ENCODE results near the gene CLNK. TPM values are rescaled to one million over a fixed set of nuclear protein-coding genes. Genes with fewer than 3 reads are reported as not detected.

The CLNK gene
- total RNA-seq, 1 experiment from 2014 or later = not detected

DNA sequence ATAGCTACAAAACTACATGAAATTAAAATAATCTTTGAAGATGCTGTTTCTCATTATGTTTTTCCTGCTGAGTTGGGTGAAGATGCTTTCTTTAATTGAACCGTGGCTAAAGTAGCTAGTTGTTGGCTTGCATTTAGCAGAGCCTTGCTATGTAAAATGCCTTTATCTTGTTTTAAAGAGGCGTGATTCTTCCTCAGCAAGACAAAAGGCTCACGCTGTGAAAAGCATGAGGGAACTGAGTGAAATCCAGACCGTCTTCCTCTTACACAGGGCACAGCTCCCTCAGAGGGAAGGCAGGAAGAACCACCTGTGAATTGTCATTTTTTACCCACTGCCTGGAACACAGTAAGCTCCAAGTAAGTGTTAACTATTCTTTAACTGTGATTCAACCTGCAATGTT, 188.4 kb downstream of the CLNK start:
- Histone ChIP-seq H3K9ac (ENCODE audit: low read length) (no peak overlapping the region), H4K20me1 (ENCODE audit: insufficient read depth, low read depth, low read length) (no peaks in the 10 kb centered on the region), H3K79me2 (ENCODE audit: low read length) (no peaks in the 10 kb centered on the region), H2AFZ (ENCODE audit: low read length) (no peak overlapping the region), H3K27ac (ENCODE audit: low read length) (no peak overlapping the region), H3K4me3 (ENCODE audit: low read length) (no peak overlapping the region), H3K9me3 (ENCODE audit: low read length) (no peaks in the 10 kb centered on the region), H3K36me3 (ENCODE audit: insufficient read depth, low read length) (no peaks in the 10 kb centered on the region), H3K27me3 (ENCODE audit: low read length) (no peaks in the 10 kb centered on the region), H3K4me2 (ENCODE audit: low read depth, low read length, poor library complexity, severe bottlenecking) (no peak overlapping the region), H3K9me2 (replicated peaks; ENCODE audit: insufficient read depth, low read length) (no peaks in the 10 kb centered on the region), H3K4me1 (ENCODE audit: low read length) (no peaks in the 10 kb centered on the region)
- DNase-seq = no peak

DNA sequence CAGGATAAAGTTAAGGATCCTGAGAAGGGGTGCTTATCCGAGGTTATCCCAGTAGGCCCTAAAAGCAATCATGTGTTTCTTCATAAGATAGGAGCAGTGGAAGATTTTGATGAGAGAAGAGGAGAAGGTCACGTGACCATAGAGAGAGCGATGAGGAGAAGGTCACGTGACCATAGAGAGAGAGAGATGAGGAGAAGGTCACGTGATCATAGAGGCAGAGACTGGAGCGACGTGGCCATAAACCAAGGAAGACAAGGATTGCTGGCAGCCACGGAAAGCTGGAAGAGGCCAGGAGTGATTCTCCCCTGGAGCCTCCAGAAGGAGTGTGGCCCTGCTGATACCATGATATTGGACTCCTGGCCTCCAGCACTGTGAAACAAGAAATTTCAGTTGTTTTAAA, 188.9 kb downstream of the CLNK start:
- H3K9ac ChIP-seq (ENCODE audit: low read length) = no peak overlapping the region
- no peaks in the 10 kb centered on the region for H3K79me2 ChIP-seq (ENCODE audit: low read length)
- no peak overlapping the region for H3K27ac ChIP-seq (ENCODE audit: low read length)
- H4K20me1 ChIP-seq (ENCODE audit: insufficient read depth, low read depth, low read length) = no peaks in the 10 kb centered on the region
- H3K27me3 ChIP-seq (ENCODE audit: low read length) = no peaks in the 10 kb centered on the region
- no peak overlapping the region for H3K4me3 ChIP-seq (ENCODE audit: low read length)
- H3K36me3 ChIP-seq (ENCODE audit: insufficient read depth, low read length) = no peaks in the 10 kb centered on the region
- no peak overlapping the region for H2AFZ ChIP-seq (ENCODE audit: low read length)
- H3K9me3 ChIP-seq (ENCODE audit: low read length) = no peaks in the 10 kb centered on the region
- H3K9me2 ChIP-seq (replicated peaks; ENCODE audit: insufficient read depth, low read length) = no peaks in the 10 kb centered on the region
- DNase-seq = no peak
- H3K4me2 ChIP-seq (ENCODE audit: low read depth, low read length, poor library complexity, severe bottlenecking) = no peak overlapping the region
- no peaks in the 10 kb centered on the region for H3K4me1 ChIP-seq (ENCODE audit: low read length)

DNA sequence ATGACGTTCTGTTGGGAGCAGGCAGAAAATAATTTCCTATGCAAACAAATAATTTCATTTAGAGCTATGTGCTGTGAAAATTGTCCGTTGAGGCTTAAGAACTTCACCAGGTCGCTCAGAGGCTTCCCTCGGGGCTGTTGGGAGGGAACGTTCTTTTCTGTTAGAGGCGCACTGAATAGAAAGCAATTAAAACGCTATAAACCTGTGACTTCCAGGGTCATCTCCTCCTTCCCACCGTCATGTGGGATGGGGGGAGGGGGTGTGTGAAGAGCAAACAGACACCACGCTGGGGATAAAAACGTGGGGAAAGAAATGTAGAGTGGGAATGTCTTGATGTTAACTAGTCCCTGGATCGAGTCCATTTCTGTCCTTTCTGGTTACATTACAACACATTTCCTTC, 192.1 kb downstream of the CLNK start:
- Histone ChIP-seq H3K9ac (ENCODE audit: low read length) (no peak overlapping the region), H4K20me1 (ENCODE audit: insufficient read depth, low read depth, low read length) (no peaks in the 10 kb centered on the region), H3K4me2 (ENCODE audit: low read depth, low read length, poor library complexity, severe bottlenecking) (no peak overlapping the region), H3K9me2 (replicated peaks; ENCODE audit: insufficient read depth, low read length) (no peaks in the 10 kb centered on the region), H3K27ac (ENCODE audit: low read length) (no peak overlapping the region), H3K9me3 (ENCODE audit: low read length) (no peaks in the 10 kb centered on the region), H3K79me2 (ENCODE audit: low read length) (no peaks in the 10 kb centered on the region), H3K27me3 (ENCODE audit: low read length) (no peaks in the 10 kb centered on the region), H2AFZ (ENCODE audit: low read length) (no peak overlapping the region), H3K4me1 (ENCODE audit: low read length) (no peaks in the 10 kb centered on the region), H3K4me3 (ENCODE audit: low read length) (no peak overlapping the region), H3K36me3 (ENCODE audit: insufficient read depth, low read length) (no peaks in the 10 kb centered on the region)
- no peak for DNase-seq

DNA sequence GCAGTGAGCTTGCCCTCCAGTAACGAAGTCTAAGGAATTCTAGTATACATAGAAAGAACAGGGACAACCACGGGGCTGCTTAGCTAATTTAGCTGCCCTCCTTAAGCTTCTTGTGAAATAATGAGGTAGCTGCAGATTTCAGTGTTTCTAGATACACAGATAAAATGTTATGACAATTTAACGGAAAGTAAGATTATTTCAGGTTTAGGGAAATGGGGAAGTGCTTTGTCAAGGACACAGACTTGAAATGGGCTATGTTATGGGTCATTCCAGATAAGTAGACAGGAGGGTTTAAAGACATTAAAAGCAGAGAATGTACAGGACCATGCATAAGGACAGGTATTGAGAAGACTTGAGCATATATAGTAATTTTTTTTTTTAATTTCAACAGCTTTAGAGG, 193.2 kb downstream of the CLNK start:
- Histone ChIP-seq H3K4me2 (ENCODE audit: low read depth, low read length, poor library complexity, severe bottlenecking) (no peak overlapping the region), H3K9me3 (ENCODE audit: low read length) (no peaks in the 10 kb centered on the region), H2AFZ (ENCODE audit: low read length) (no peak overlapping the region), H3K9ac (ENCODE audit: low read length) (no peak overlapping the region), H3K36me3 (ENCODE audit: insufficient read depth, low read length) (no peaks in the 10 kb centered on the region), H3K27me3 (ENCODE audit: low read length) (no peaks in the 10 kb centered on the region), H3K4me3 (ENCODE audit: low read length) (no peak overlapping the region), H3K4me1 (ENCODE audit: low read length) (no peaks in the 10 kb centered on the region), H3K27ac (ENCODE audit: low read length) (no peak overlapping the region), H3K9me2 (replicated peaks; ENCODE audit: insufficient read depth, low read length) (no peaks in the 10 kb centered on the region), H4K20me1 (ENCODE audit: insufficient read depth, low read depth, low read length) (no peaks in the 10 kb centered on the region), H3K79me2 (ENCODE audit: low read length) (no peaks in the 10 kb centered on the region)
- DNase-seq = no peak

DNA sequence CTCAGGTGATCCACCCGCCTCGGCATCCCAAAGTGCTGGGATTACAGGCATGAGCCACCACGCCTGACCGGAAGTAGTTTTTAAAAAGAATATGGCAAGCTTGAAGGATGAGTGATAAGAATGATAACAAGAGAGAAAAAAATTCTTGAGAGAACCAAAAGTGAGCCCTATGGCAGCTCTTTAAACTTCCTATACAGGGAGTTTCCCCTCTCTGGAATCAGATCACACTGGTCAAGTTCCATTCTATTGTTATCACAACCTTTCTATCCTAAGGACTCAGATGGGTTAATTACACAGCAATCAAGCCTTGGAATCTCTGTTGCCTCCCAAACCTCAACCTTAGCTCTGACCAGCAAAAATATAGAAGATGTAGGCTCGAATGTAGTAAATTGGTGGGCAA, 193.6 kb downstream of the CLNK start:
- Histone ChIP-seq H3K27me3 (ENCODE audit: low read length) (no peaks in the 10 kb centered on the region), H3K36me3 (ENCODE audit: insufficient read depth, low read length) (no peaks in the 10 kb centered on the region), H3K9ac (ENCODE audit: low read length) (no peak overlapping the region), H3K27ac (ENCODE audit: low read length) (no peak overlapping the region), H3K9me3 (ENCODE audit: low read length) (no peaks in the 10 kb centered on the region), H3K4me2 (ENCODE audit: low read depth, low read length, poor library complexity, severe bottlenecking) (no peak overlapping the region), H3K9me2 (replicated peaks; ENCODE audit: insufficient read depth, low read length) (no peaks in the 10 kb centered on the region), H4K20me1 (ENCODE audit: insufficient read depth, low read depth, low read length) (no peaks in the 10 kb centered on the region), H3K4me3 (ENCODE audit: low read length) (no peak overlapping the region), H2AFZ (ENCODE audit: low read length) (no peak overlapping the region), H3K79me2 (ENCODE audit: low read length) (no peaks in the 10 kb centered on the region), H3K4me1 (ENCODE audit: low read length) (no peaks in the 10 kb centered on the region)
- no peak for DNase-seq

DNA sequence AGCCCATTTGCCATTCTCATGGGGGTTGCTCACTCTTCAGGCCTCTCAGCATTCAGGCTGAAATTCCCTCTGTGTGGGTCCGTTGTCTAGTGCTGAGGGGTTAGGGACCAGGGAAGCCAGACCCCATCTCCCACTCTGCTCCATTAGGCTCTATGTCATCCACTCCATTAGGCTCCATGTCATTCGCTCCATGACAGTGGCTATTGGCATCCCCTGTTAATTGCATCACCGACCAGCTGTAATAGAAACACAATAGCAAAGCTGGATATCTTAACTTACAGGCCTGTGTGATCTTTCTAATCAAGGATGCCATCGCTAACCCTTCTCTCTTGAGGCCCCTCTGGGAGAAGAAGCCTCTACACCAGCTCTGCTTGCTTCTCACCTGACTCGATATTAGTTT, 201.7 kb downstream of the CLNK start:
- Histone ChIP-seq H3K4me1 (ENCODE audit: low read length) (no peaks in the 10 kb centered on the region), H4K20me1 (ENCODE audit: insufficient read depth, low read depth, low read length) (no peaks in the 10 kb centered on the region), H3K27me3 (ENCODE audit: low read length) (no peaks in the 10 kb centered on the region), H3K4me3 (ENCODE audit: low read length) (no peak overlapping the region), H2AFZ (ENCODE audit: low read length) (no peak overlapping the region), H3K9ac (ENCODE audit: low read length) (no peak overlapping the region), H3K9me2 (replicated peaks; ENCODE audit: insufficient read depth, low read length) (no peaks in the 10 kb centered on the region), H3K9me3 (ENCODE audit: low read length) (no peaks in the 10 kb centered on the region), H3K27ac (ENCODE audit: low read length) (no peak overlapping the region), H3K36me3 (ENCODE audit: insufficient read depth, low read length) (no peaks in the 10 kb centered on the region), H3K79me2 (ENCODE audit: low read length) (no peaks in the 10 kb centered on the region), H3K4me2 (ENCODE audit: low read depth, low read length, poor library complexity, severe bottlenecking) (no peak overlapping the region)
- DNase-seq = no peak

DNA sequence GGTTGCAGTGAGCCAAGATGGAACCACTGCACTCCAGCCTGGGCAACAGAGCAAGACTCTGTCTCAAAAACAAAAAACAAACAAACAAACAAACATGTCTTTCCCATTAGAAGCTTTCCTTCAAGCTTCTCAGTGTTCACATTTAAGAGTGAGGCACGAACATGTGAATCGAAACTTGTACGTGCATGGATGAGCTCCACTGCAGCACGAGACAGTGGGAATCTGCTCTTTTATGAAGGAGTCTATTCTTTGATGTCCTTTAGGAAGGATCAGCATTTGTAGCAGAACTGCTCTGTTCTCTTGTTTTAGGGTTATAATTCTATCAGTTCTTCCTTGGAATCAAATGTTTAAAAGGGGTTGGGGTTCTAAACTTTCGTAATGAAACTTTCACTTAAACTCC, 204.0 kb downstream of the CLNK start:
- Histone ChIP-seq H3K9me2 (replicated peaks; ENCODE audit: insufficient read depth, low read length) (no peaks in the 10 kb centered on the region), H3K27ac (ENCODE audit: low read length) (no peak overlapping the region), H3K36me3 (ENCODE audit: insufficient read depth, low read length) (no peaks in the 10 kb centered on the region), H2AFZ (ENCODE audit: low read length) (no peak overlapping the region), H3K4me3 (ENCODE audit: low read length) (no peak overlapping the region), H3K79me2 (ENCODE audit: low read length) (no peaks in the 10 kb centered on the region), H4K20me1 (ENCODE audit: insufficient read depth, low read depth, low read length) (no peaks in the 10 kb centered on the region), H3K9me3 (ENCODE audit: low read length) (no peaks in the 10 kb centered on the region), H3K4me2 (ENCODE audit: low read depth, low read length, poor library complexity, severe bottlenecking) (no peak overlapping the region), H3K27me3 (ENCODE audit: low read length) (no peaks in the 10 kb centered on the region), H3K4me1 (ENCODE audit: low read length) (no peaks in the 10 kb centered on the region), H3K9ac (ENCODE audit: low read length) (no peak overlapping the region)
- DNase-seq = no peak

DNA sequence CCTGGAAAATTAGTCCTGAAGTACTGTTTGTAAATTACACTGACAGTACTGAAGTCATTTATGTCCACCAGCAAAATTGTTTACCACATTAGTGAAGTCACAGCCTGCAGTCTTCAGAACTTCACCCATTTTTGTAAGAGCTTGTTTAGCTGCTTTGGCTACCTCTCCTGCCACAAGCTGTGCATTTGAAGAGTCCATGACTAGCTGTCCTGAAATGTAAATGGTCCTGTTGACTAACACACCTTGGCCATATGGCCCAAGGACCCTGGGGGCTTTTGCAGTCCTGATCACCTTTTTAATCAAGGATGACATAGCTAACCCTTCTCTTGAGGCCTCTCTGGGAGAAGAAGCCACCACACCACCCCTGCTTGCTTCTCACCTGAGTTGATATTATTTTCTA, 205.9 kb downstream of the CLNK start:
- DNase-seq = no peak
- no peak overlapping the region for H3K4me2 ChIP-seq (ENCODE audit: low read depth, low read length, poor library complexity, severe bottlenecking)
- no peak overlapping the region for H2AFZ ChIP-seq (ENCODE audit: low read length)
- no peaks in the 10 kb centered on the region for H3K27me3 ChIP-seq (ENCODE audit: low read length)
- H3K4me1 ChIP-seq (ENCODE audit: low read length) = no peaks in the 10 kb centered on the region
- no peaks in the 10 kb centered on the region for H4K20me1 ChIP-seq (ENCODE audit: insufficient read depth, low read depth, low read length)
- no peaks in the 10 kb centered on the region for H3K9me3 ChIP-seq (ENCODE audit: low read length)
- H3K27ac ChIP-seq (ENCODE audit: low read length) = no peak overlapping the region
- H3K9ac ChIP-seq (ENCODE audit: low read length) = no peak overlapping the region
- H3K9me2 ChIP-seq (replicated peaks; ENCODE audit: insufficient read depth, low read length) = no peaks in the 10 kb centered on the region
- H3K36me3 ChIP-seq (ENCODE audit: insufficient read depth, low read length) = no peaks in the 10 kb centered on the region
- H3K4me3 ChIP-seq (ENCODE audit: low read length) = no peak overlapping the region
- H3K79me2 ChIP-seq (ENCODE audit: low read length) = no peaks in the 10 kb centered on the region

DNA sequence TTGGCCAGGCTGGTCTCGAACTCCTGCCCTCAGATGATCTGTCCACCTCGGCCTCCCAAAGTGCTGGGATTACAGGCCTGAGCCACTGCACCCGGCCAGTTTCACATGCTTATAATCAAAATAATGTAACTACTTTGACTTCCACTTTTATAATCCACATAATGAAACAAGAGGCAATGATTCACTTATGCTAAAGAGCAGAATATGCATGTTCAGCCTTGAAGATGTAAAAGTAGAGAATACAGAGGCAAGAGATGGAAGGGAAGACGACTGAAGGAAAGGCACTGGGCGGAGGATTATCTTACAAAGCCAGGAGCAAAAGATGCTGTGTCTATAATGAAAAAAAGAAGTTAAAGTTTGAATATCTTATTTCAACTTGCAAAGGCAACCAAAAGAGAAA, 214.1 kb downstream of the CLNK start:
- Histone ChIP-seq H3K9me2 (replicated peaks; ENCODE audit: insufficient read depth, low read length) (no peaks in the 10 kb centered on the region), H3K9me3 (ENCODE audit: low read length) (no peaks in the 10 kb centered on the region), H3K4me3 (ENCODE audit: low read length) (no peak overlapping the region)

More for the DNA sequence above, 214.1 kb downstream of the CLNK start:
- no peaks in the 10 kb centered on the region for H3K27me3 ChIP-seq (ENCODE audit: low read length)
- no peak for DNase-seq
- no peaks in the 10 kb centered on the region for H3K36me3 ChIP-seq (ENCODE audit: insufficient read depth, low read length)
- no peak overlapping the region for H3K4me2 ChIP-seq (ENCODE audit: low read depth, low read length, poor library complexity, severe bottlenecking)
- H3K9ac ChIP-seq (ENCODE audit: low read length) = no peak overlapping the region
- H4K20me1 ChIP-seq (ENCODE audit: insufficient read depth, low read depth, low read length) = no peaks in the 10 kb centered on the region
- H3K79me2 ChIP-seq (ENCODE audit: low read length) = no peaks in the 10 kb centered on the region
- H3K4me1 ChIP-seq (ENCODE audit: low read length) = no peaks in the 10 kb centered on the region
- H3K27ac ChIP-seq (ENCODE audit: low read length) = no peak overlapping the region
- no peak overlapping the region for H2AFZ ChIP-seq (ENCODE audit: low read length)
